ENCODE measurements around the gene PMS1. TPM values are rescaled to one million over a fixed set of nuclear protein-coding genes. Genes with fewer than 3 reads are reported as not detected.
"Not testable (repeated sequence)": the region's sequence is repeated elsewhere in the genome, so short reads cannot be mapped to it uniquely, and the experiment has no call there.

PMS1 gene
- total RNA-seq, 1 donor from 2014 or later, result 39.1 TPM

- Histone ChIP-seq H3K9ac (ENCODE audit: low read depth in 1 of 3, low read length in 3 of 3) (no peak overlapping the region), H3K4me1 (ENCODE audit: control insufficient read depth in 3 of 3, insufficient read depth in 3 of 3, low read length in 3 of 3) (no peaks in the 10 kb centered on the region), H3K9me3 (ENCODE audit: control insufficient read depth in 3 of 3, low read length in 3 of 3) (no peaks in the 10 kb centered on the region), H3K27me3 (ENCODE audit: control insufficient read depth in 3 of 3, insufficient read depth in 3 of 3, low read length in 3 of 3) (no peaks in the 10 kb centered on the region), H3K27ac (ENCODE audit: low read depth, low read length) (no peak overlapping the region), H3K4me3 (ENCODE audit: low read length in 3 of 3) (no peak overlapping the region), H3K36me3 (ENCODE audit: control insufficient read depth in 3 of 3, insufficient read depth in 3 of 3, low read length in 3 of 3) (peaks cover 0 to 5% (median 3%) of the 10 kb centered on the region in 3 donors)
These were observed 95.4 kb downstream of the PMS1 start for GRCh38 chr2:189879716-189880081.

DNA sequence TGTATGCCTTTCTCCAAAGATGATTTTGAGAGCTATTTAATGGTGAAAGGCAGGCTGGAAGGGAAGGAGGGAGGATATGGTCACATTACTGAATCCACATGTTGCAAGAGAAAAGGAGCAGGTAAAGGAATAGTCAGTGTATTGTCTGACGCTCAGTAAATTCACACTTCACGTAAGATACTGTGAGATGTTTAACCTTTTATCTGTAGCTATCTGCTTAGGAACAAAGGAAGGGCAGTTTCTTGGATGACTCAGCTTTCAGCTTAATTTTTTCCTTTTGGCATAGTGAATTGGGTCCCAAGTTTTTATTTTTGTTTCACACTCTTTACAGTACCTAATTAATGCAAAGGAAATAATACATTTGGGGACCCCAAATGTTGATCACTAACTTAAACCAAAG is 96.2 kb downstream of the PMS1 start:
- H3K27me3 ChIP-seq (ENCODE audit: control insufficient read depth in 3 of 3, insufficient read depth in 3 of 3, low read length in 3 of 3), result no peaks in the 10 kb centered on the region
- no peak overlapping the region for H3K4me3 ChIP-seq (ENCODE audit: low read length in 3 of 3)
- peaks cover 0 to 3% (median 2%) of the 10 kb centered on the region in 3 donors for H3K36me3 ChIP-seq (ENCODE audit: control insufficient read depth in 3 of 3, insufficient read depth in 3 of 3, low read length in 3 of 3)
- H3K27ac ChIP-seq (ENCODE audit: low read depth, low read length), result no peak overlapping the region
- no peaks in the 10 kb centered on the region for H3K4me1 ChIP-seq (ENCODE audit: control insufficient read depth in 3 of 3, insufficient read depth in 3 of 3, low read length in 3 of 3)
- H3K9me3 ChIP-seq (ENCODE audit: control insufficient read depth in 3 of 3, low read length in 3 of 3), result no peaks in the 10 kb centered on the region
- H3K9ac ChIP-seq (ENCODE audit: low read depth in 1 of 3, low read length in 3 of 3), result no peak overlapping the region

DNA sequence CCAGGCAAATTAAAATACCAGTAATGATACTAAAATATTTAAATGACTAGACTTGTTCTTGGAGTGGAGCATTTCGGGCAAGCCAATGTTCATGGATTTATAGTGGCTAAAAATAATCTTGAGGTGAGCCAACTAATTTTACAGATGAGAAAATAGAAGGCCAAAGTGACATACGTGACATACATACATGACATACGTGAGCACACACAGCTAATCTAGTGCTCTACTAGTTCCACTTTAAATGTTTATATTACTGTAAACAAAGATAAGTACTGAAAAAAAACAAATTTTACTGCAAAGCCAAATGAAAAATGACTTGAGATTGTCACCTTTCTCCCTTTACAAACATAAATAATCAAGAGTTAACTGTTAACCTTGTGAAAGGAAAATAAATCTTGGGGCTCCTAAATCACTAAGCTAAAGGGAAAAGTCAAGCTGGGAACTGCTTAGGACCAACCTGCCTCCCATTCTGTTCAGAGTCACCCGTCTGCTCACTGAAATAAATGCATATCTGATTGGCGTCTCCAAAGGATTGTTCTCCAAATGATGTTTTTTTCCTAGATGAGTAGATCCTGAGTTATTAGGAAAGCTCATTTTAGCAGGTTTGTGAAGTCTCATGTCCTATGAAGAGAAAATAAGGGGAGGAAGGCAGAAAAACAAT is 96.7 kb downstream of the PMS1 start:
- no peaks in the 10 kb centered on the region for H3K4me1 ChIP-seq (ENCODE audit: control insufficient read depth in 3 of 3, insufficient read depth in 3 of 3, low read length in 3 of 3)
- no peaks in the 10 kb centered on the region for H3K9me3 ChIP-seq (ENCODE audit: control insufficient read depth in 3 of 3, low read length in 3 of 3)
- no peaks in the 10 kb centered on the region for H3K27me3 ChIP-seq (ENCODE audit: control insufficient read depth in 3 of 3, insufficient read depth in 3 of 3, low read length in 3 of 3)

DNA sequence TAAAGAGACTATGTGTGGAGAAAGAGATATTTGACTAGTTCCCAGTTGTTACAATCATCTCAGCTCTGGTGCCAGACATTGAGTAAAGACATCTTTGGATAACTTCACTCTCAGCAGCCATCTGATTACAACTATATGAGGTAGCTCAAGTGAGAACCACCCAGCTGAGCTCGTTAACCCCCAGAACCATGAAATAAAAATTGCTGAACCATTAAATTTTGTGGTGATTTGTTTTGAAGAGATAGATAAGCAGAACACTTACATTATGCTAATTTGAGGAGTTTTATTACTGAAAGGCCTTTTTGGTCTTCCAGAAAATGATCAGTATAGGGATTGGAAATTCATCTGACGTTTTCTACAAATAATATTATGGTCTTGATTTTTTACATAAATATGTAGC is 101.1 kb downstream of the PMS1 start:
- Histone ChIP-seq H3K27me3 (ENCODE audit: control insufficient read depth in 3 of 3, insufficient read depth in 3 of 3, low read length in 3 of 3) (no peaks in the 10 kb centered on the region), H3K9ac (ENCODE audit: low read depth in 1 of 3, low read length in 3 of 3) (no peak overlapping the region), H3K9me3 (ENCODE audit: control insufficient read depth in 3 of 3, low read length in 3 of 3) (no peaks in the 10 kb centered on the region), H3K36me3 (ENCODE audit: control insufficient read depth in 3 of 3, insufficient read depth in 3 of 3, low read length in 3 of 3) (no peaks in the 10 kb centered on the region), H3K4me1 (ENCODE audit: control insufficient read depth in 3 of 3, insufficient read depth in 3 of 3, low read length in 3 of 3) (no peaks in the 10 kb centered on the region), H3K4me3 (ENCODE audit: low read length in 3 of 3) (no peak overlapping the region), H3K27ac (ENCODE audit: low read depth, low read length) (no peak overlapping the region)

More for the DNA sequence above, 96.7 kb downstream of the PMS1 start:
- Histone ChIP-seq H3K4me3 (ENCODE audit: low read length in 3 of 3) (no peak overlapping the region), H3K36me3 (ENCODE audit: control insufficient read depth in 3 of 3, insufficient read depth in 3 of 3, low read length in 3 of 3) (peaks cover 0 to 3% (median 0%) of the 10 kb centered on the region in 3 donors), H3K9ac (ENCODE audit: low read depth in 1 of 3, low read length in 3 of 3) (no peak overlapping the region), H3K27ac (ENCODE audit: low read depth, low read length) (no peak overlapping the region)

GRCh38 chr2:189892546-189893294 is 108.5 kb downstream of the PMS1 start:
- not testable (repeated sequence) for H3K4me3 ChIP-seq (ENCODE audit: low read length in 3 of 3); H3K4me1 ChIP-seq (ENCODE audit: control insufficient read depth in 3 of 3, insufficient read depth in 3 of 3, low read length in 3 of 3); H3K36me3 ChIP-seq (ENCODE audit: control insufficient read depth in 3 of 3, insufficient read depth in 3 of 3, low read length in 3 of 3); H3K27me3 ChIP-seq (ENCODE audit: control insufficient read depth in 3 of 3, insufficient read depth in 3 of 3, low read length in 3 of 3); H3K27ac ChIP-seq (ENCODE audit: low read depth, low read length); H3K9ac ChIP-seq (ENCODE audit: low read depth in 1 of 3, low read length in 3 of 3); H3K9me3 ChIP-seq (ENCODE audit: control insufficient read depth in 3 of 3, low read length in 3 of 3)

DNA sequence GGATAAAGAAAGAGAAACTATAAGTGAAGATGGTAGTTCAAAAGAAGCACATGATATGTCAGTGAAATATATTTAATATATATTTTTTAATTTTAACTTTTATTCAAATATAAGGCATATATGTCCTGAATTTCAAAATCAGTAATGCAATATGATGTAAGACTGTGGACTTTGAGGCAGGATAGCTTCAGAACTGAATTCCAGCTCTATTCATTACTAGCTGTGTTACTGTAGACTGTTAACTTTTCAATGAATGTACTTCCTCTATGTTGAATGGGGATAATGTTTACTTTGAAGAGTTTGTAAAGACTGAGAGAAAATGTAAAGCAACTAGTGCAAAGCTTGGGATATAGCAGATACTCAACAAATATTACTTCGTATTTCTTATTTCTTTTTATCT is 112.6 kb downstream of the PMS1 start:
- Histone ChIP-seq H3K4me1 (ENCODE audit: control insufficient read depth in 3 of 3, insufficient read depth in 3 of 3, low read length in 3 of 3) (no peaks in the 10 kb centered on the region), H3K36me3 (ENCODE audit: control insufficient read depth in 3 of 3, insufficient read depth in 3 of 3, low read length in 3 of 3) (no peaks in the 10 kb centered on the region), H3K27me3 (ENCODE audit: control insufficient read depth in 3 of 3, insufficient read depth in 3 of 3, low read length in 3 of 3) (no peaks in the 10 kb centered on the region), H3K9me3 (ENCODE audit: control insufficient read depth in 3 of 3, low read length in 3 of 3) (no peaks in the 10 kb centered on the region), H3K27ac (ENCODE audit: low read depth, low read length) (no peak overlapping the region), H3K4me3 (ENCODE audit: low read length in 3 of 3) (no peak overlapping the region), H3K9ac (ENCODE audit: low read depth in 1 of 3, low read length in 3 of 3) (no peak overlapping the region)

DNA sequence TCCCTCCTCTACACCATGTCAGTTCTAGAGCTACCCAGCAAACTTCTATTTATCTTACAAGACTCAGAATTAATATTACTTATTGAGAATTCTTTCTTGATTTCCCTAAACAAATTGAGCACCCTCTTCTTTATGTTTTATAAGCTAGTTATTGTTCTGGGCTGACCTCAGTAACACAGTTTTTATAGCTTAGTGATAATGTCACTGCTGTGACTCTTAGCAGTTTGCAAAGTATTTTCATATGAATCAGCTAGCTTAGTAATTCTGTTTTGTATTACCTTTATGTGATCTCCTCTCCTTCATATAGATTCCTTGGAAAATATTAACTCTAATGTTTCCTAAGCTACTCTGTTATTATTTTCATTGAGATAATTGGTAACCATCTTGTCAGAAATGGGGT is 114.9 kb downstream of the PMS1 start:
- no peaks in the 10 kb centered on the region for H3K36me3 ChIP-seq (ENCODE audit: control insufficient read depth in 3 of 3, insufficient read depth in 3 of 3, low read length in 3 of 3)
- H3K9me3 ChIP-seq (ENCODE audit: control insufficient read depth in 3 of 3, low read length in 3 of 3), result no peaks in the 10 kb centered on the region
- no peak overlapping the region for H3K9ac ChIP-seq (ENCODE audit: low read depth in 1 of 3, low read length in 3 of 3)

DNA sequence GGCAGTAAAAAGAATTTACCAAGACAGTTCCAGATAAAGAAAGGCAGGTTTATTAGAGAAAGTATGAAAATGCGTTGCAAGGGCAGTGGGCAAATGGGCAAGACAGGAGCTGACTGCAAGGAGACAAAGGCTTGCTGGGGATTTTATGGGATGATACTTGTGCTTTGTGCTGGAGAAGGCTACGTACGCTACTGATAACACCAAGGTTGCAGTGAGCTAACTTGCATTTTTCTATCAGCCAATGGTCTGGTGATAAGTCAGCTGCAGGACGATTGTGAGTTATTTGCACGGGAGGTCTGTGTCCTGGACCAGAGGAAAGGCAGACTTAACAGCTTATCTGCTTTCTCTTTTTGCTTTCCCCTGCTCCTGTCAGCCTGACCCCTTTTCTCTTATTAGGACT is 116.5 kb downstream of the PMS1 start:
- H3K9ac ChIP-seq (ENCODE audit: low read depth in 1 of 3, low read length in 3 of 3), result no peak overlapping the region
- H3K27ac ChIP-seq (ENCODE audit: low read depth, low read length), result no peak overlapping the region
- no peaks in the 10 kb centered on the region for H3K9me3 ChIP-seq (ENCODE audit: control insufficient read depth in 3 of 3, low read length in 3 of 3)
- H3K4me1 ChIP-seq (ENCODE audit: control insufficient read depth in 3 of 3, insufficient read depth in 3 of 3, low read length in 3 of 3), result no peaks in the 10 kb centered on the region
- H3K36me3 ChIP-seq (ENCODE audit: control insufficient read depth in 3 of 3, insufficient read depth in 3 of 3, low read length in 3 of 3), result no peaks in the 10 kb centered on the region
- H3K27me3 ChIP-seq (ENCODE audit: control insufficient read depth in 3 of 3, insufficient read depth in 3 of 3, low read length in 3 of 3), result no peaks in the 10 kb centered on the region
- no peak overlapping the region for H3K4me3 ChIP-seq (ENCODE audit: low read length in 3 of 3)

More for the DNA sequence above, 114.9 kb downstream of the PMS1 start:
- Histone ChIP-seq H3K27me3 (ENCODE audit: control insufficient read depth in 3 of 3, insufficient read depth in 3 of 3, low read length in 3 of 3) (no peaks in the 10 kb centered on the region), H3K4me3 (ENCODE audit: low read length in 3 of 3) (no peak overlapping the region), H3K4me1 (ENCODE audit: control insufficient read depth in 3 of 3, insufficient read depth in 3 of 3, low read length in 3 of 3) (no peaks in the 10 kb centered on the region), H3K27ac (ENCODE audit: low read depth, low read length) (no peak overlapping the region)

DNA sequence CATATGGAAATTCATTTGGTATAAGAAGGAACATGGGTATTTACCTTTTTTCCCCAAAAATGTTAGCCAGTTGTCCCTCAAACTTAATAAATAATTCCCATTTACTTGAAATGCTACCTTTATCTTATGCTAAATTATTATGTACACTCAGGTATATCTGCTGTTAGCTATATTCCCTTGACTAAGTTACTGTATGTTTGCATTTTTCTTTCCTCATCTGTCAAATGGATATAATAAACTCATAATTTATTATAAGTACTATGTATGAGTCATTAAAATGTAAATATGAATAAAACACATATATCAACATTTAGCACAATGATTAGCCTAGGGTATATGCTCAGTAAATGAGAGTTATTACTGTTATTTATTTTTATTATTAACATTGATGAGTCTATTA is 117.4 kb downstream of the PMS1 start:
- Histone ChIP-seq H3K9me3 (ENCODE audit: control insufficient read depth in 3 of 3, low read length in 3 of 3) (no peaks in the 10 kb centered on the region), H3K4me1 (ENCODE audit: control insufficient read depth in 3 of 3, insufficient read depth in 3 of 3, low read length in 3 of 3) (no peaks in the 10 kb centered on the region), H3K27ac (ENCODE audit: low read depth, low read length) (no peak overlapping the region), H3K27me3 (ENCODE audit: control insufficient read depth in 3 of 3, insufficient read depth in 3 of 3, low read length in 3 of 3) (no peaks in the 10 kb centered on the region), H3K9ac (ENCODE audit: low read depth in 1 of 3, low read length in 3 of 3) (no peak overlapping the region), H3K36me3 (ENCODE audit: control insufficient read depth in 3 of 3, insufficient read depth in 3 of 3, low read length in 3 of 3) (no peaks in the 10 kb centered on the region), H3K4me3 (ENCODE audit: low read length in 3 of 3) (no peak overlapping the region)

GRCh38 chr2:189913821-189914220 is 129.6 kb downstream of the PMS1 start:
- no peak overlapping the region for H3K27ac ChIP-seq (ENCODE audit: low read depth, low read length)
- no peaks in the 10 kb centered on the region for H3K27me3 ChIP-seq (ENCODE audit: control insufficient read depth in 3 of 3, insufficient read depth in 3 of 3, low read length in 3 of 3)
- H3K36me3 ChIP-seq (ENCODE audit: control insufficient read depth in 3 of 3, insufficient read depth in 3 of 3, low read length in 3 of 3), result no peaks in the 10 kb centered on the region
- H3K4me3 ChIP-seq (ENCODE audit: low read length in 3 of 3), result no peak overlapping the region
- H3K9me3 ChIP-seq (ENCODE audit: control insufficient read depth in 3 of 3, low read length in 3 of 3), result no peaks in the 10 kb centered on the region
- H3K4me1 ChIP-seq (ENCODE audit: control insufficient read depth in 3 of 3, insufficient read depth in 3 of 3, low read length in 3 of 3), result no peaks in the 10 kb centered on the region
- H3K9ac ChIP-seq (ENCODE audit: low read depth in 1 of 3, low read length in 3 of 3), result no peak overlapping the region

Data from skeletal muscle tissue (tissue), 4 donors.